Heart right ventricle (tissue), 16 donors: Measurements from ENCODE around the gene MACROD2. TPM values are rescaled to one million over a fixed set of nuclear protein-coding genes. Genes with fewer than 3 reads are reported as not detected.

Experiments used
- ATAC-seq, 8 donors: fragments of 200-7000 bp; cut with Tn5 transposase; one replicate each; pipeline ENCODE4 v1.9.1; 2020; ENCODE audit warnings: mild to moderate bottlenecking in 8 of 8, moderate library complexity in 8 of 8, moderate number of reproducible peaks in 1 of 8
- DNase-seq, 2 donors: peaks; one replicate each; pipeline ENCODE4 v3.0.0-alpha.2; 2020
- H3K27ac ChIP-seq, 10 donors: fragments of 200-600 bp; sonication (generic) in 2 of 10; one replicate each; pipeline versions ENCODE4 v1.5.0 to v1.8.0; 2020 to 2022; ENCODE audit warnings: mild to moderate bottlenecking in 3 of 10
- H3K27me3 ChIP-seq, 7 donors: fragments of 200-600 bp; one replicate each; pipeline ENCODE4 v1.8.0; 2021 to 2022; ENCODE audit warnings: mild to moderate bottlenecking in 2 of 7
- H3K36me3 ChIP-seq, 9 donors: fragments of 200-600 bp; sonication (generic) in 1 of 9; one replicate each; pipeline versions ENCODE4 v1.5.0 to v1.8.0; 2020 to 2022; ENCODE audit warnings: mild to moderate bottlenecking in 2 of 9
- H3K4me1 ChIP-seq, 9 donors: fragments of 200-600 bp; sonication (generic) in 1 of 9; one replicate each; pipeline versions ENCODE4 v1.5.0 to v1.8.0; 2020 to 2022; ENCODE audit warnings: mild to moderate bottlenecking in 4 of 9
- H3K4me3 ChIP-seq, 10 donors: fragments of 200-600 bp; sonication (generic) in 2 of 10; one replicate each; pipeline versions ENCODE4 v1.5.0 to v1.8.0; 2020 to 2022; ENCODE audit warnings: mild to moderate bottlenecking in 7 of 10, moderate library complexity in 2 of 10
- H3K9me3 ChIP-seq, 11 donors: fragments of 200-600 bp in 10 of 11; sonication (generic) in 2 of 11; one replicate each; pipeline versions ENCODE4 v1.5.0 to v1.8.0; 2013 to 2022; ENCODE audit warnings: mild to moderate bottlenecking in 2 of 11, control low read depth in 1 of 11, moderate library complexity in 1 of 11
- WGBS, 2 donors: extraction: QIAGEN DNeasy Blood & Tissue Kit; methylation state at CpG; one replicate each; pipeline ENCODE4 v1.1.7; 2013; ENCODE audit warnings: inconsistent platforms in 1 of 2; 5-methylcytosine and 5-hydroxymethylcytosine counted together
- intact Hi-C, 10 donors: fragments of 100-400 bp; cut with DNase I; formaldehyde crosslinking; loops; one replicate each; pipeline versions ENCODE4 v1.11.1 to v1.14.2; 2022
- polyA plus RNA-seq, 2 donors: library from polyadenylated mRNA; stranded (reverse); fragments of 200-250 nt; gene quantifications; one replicate each; pipeline ENCODE4 v1.2.3, GENCODE V29; 2013
- total RNA-seq, 10 donors: library from RNA; stranded (reverse); fragmentation: NEBNext Ultra II Directional in 3 of 10; extraction: Animal tissue kit (Norgen Biotek cat#: 25700) in 3 of 10; gene quantifications; one replicate each; pipeline versions ENCODE4 v1.2.1 to v1.2.4, GENCODE V29; 2021 to 2023
- TF ChIP-seq, protein P1 (sequence below), 9 donors: fragments of 200-600 bp; sonication (generic) in 2 of 9; IDR thresholded peaks; one replicate each; pipeline versions ENCODE4 v1.5.0 to v1.8.0; 2021 to 2022; ENCODE audit warnings: antibody characterized with exemption in 9 of 9, mild to moderate bottlenecking in 5 of 9, moderate library complexity in 1 of 9
- donor health status: Arrhythmogenic right ventricular cardiomyopathy.
- donor health status: ischemic (EF 13 %, LVEDD 7.1; RV severe dilation, severe dysfunction).
- donor health status: healthy with polysubstance abuse.
- donor health status: DM: no; HTN: yes; CAD: no.
- donor health status: DM: no; HTN: no; CAD: no.
- donor health status: ischemic (EF 25% LVEDD 6.9; RV normal size, moderate dysfunction).
- donor health status: ischemic (EF 25% LVEDD 5.7; RV mildly dilated, moderate dysfunction).
- donor health status: healthy.
- donor health status: DM: yes; HTN: yes; CAD: no.
- donor health status: Ischemic cardiomyopathy.
- donor health status: ischemic (EF 35%, LVEDD 5.7; RV mildly dilated, moderate dysfunction).
- donor health status: nonischemic (EF 11% LVEDD 7.7; RV severe dilation, severe dysfunction).
- donor health status: DM: yes; HTN: yes; CAD: no.
- donor health status: PGD.
- donor health status: ischemic (EF 29% LVEDD 5.4; RV normal size, mild dysfunction).
- donor health status: nonischemic (EF 23%, LVEDD 6.1; RV moderate dilation, normal function).

The MACROD2 gene
- total and polyA plus RNA-seq, 12 donors, result 0.28 to 6.4 (median 4.1) TPM

DNA sequence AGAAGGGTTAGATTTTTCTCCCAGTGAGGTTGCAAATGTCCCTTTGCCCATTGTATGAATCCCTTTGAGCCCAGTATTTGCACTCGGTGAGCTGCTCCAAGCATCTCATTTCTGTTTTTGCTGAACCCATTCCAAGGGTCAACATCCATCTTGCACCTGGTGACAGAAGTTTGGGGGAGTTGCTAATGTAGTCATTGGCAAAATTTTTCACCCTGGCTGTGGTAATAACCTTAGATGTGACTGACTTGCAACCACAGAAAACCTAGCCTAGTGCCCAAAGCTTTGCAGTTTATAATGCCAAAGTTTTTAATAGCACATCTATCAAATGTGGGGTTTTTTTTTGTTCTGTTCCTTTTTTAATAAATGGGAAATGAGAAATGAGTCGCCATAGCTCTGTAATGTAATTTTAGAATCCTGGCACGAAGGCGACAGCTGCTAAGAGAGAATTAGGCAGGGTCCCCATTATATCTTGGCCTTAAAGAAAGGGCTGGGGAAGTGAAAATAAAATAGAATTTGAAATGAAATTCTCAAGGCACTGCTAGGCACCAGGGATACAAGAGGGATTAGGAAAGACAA is 1895.2 kb downstream of the MACROD2 start:
- Histone ChIP-seq H3K4me3 (no peak overlapping the region), H3K9me3 (peaks cover 0 to 23% (median 0%) of the 10 kb centered on the region in 11 donors), H3K27me3 (no peaks in the 10 kb centered on the region), H3K36me3 (no peaks in the 10 kb centered on the region), H3K4me1 (no peaks in the 10 kb centered on the region), H3K27ac (no peak overlapping the region)
- TF ChIP-seq, protein P1, sequence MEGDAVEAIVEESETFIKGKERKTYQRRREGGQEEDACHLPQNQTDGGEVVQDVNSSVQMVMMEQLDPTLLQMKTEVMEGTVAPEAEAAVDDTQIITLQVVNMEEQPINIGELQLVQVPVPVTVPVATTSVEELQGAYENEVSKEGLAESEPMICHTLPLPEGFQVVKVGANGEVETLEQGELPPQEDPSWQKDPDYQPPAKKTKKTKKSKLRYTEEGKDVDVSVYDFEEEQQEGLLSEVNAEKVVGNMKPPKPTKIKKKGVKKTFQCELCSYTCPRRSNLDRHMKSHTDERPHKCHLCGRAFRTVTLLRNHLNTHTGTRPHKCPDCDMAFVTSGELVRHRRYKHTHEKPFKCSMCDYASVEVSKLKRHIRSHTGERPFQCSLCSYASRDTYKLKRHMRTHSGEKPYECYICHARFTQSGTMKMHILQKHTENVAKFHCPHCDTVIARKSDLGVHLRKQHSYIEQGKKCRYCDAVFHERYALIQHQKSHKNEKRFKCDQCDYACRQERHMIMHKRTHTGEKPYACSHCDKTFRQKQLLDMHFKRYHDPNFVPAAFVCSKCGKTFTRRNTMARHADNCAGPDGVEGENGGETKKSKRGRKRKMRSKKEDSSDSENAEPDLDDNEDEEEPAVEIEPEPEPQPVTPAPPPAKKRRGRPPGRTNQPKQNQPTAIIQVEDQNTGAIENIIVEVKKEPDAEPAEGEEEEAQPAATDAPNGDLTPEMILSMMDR (IDR thresholded peaks at IDR 0.05), result no peak
- DNase-seq (no peak), ATAC-seq (no peak)
- intact Hi-C loops, result loop anchor here in 1 of 10 donors (10.0 kb wide), 1 partner anchor 1236 kb away; no protein-coding TSS in a partner anchor
- 76 to 77% methylated on average over 4 of the region's 4 CpGs for WGBS, 2 donors

- DNase-seq (no peak), ATAC-seq (no peak)
- H3K4me1 ChIP-seq, result no peaks in the 10 kb centered on the region
- H3K9me3 ChIP-seq, result no peaks in the 10 kb centered on the region
- no peak overlapping the region for H3K4me3 ChIP-seq
- 94 to 95% methylated on average over 5 of the region's 5 CpGs for WGBS, 2 donors
- no peaks in the 10 kb centered on the region for H3K36me3 ChIP-seq
- H3K27me3 ChIP-seq, result no peaks in the 10 kb centered on the region
- TF ChIP-seq, protein P1 (IDR thresholded peaks at IDR 0.05), result no peak
- no peak overlapping the region for H3K27ac ChIP-seq
- intact Hi-C loops, result loop anchor here in 1 of 10 donors (10.0 kb wide), 1 partner anchor 1240 kb away; no protein-coding TSS in a partner anchor
Measured at GRCh38 chr20:15895126-15895525, 1899.8 kb downstream of the MACROD2 start.

DNA sequence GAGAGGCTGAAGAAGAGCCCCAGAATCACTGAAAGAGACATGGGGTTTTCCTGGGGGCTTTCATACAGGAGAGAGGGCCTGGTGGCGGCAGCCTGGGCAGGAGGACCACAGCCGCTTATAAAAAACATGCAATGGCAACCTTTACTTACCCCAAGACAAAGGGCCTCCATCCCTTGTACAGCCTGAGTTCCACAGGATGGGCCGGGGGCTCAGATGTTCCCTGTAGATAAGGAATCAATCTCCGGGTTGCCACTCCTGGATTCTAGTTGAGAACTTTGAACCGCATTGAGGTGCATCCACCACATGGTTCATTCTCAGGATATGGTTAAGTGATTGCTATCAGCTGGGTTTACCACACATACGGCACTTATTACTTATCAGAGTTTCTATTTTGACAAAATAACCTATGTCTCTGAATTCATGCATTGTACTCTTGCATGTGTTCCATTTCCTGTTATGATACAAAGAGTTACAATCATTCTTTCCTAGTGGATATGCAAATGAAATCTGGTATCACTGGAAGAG is 1900.3 kb downstream of the MACROD2 start:
- no peak for ATAC-seq
- Histone ChIP-seq H3K27me3 (no peaks in the 10 kb centered on the region), H3K9me3 (no peaks in the 10 kb centered on the region), H3K27ac (no peak overlapping the region), H3K4me1 (no peaks in the 10 kb centered on the region), H3K36me3 (no peaks in the 10 kb centered on the region), H3K4me3 (no peak overlapping the region)
- no peak for DNase-seq
- 53 to 54% methylated on average over 6 of the region's 6 CpGs for WGBS, 2 donors
- intact Hi-C loops, result loop anchor here in 1 of 10 donors (10.0 kb wide), 1 partner anchor 1241 kb away; no protein-coding TSS in a partner anchor
- TF ChIP-seq, protein P1 (IDR thresholded peaks at IDR 0.05), result no peak

DNA sequence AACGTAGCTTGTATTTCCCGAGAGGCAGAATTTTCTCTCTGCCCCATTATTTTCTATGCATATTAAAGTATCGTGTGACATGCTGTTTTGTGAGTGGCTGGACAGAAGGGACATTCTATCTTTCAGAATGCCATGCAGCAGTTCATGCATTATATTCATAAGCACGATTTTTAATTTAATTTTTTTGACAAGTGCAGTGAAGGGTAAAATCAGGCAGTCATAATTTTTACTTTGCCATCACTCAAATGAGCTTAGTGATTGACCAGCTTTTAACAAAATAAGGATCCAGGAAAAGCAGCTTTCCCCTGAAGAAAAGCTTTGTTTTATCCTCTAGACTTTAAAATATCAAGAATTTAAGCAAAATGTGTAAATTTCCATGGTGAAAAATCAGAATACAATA is 1904.7 kb downstream of the MACROD2 start:
- Histone ChIP-seq H3K27ac (no peak overlapping the region), H3K9me3 (no peaks in the 10 kb centered on the region), H3K4me3 (no peak overlapping the region), H3K27me3 (no peaks in the 10 kb centered on the region), H3K36me3 (no peaks in the 10 kb centered on the region), H3K4me1 (no peaks in the 10 kb centered on the region)
- 80 to 86% methylated on average over 4 of the region's 4 CpGs for WGBS, 2 donors
- intact Hi-C loops, result loop anchor here in 1 of 10 donors (10.0 kb wide), 1 partner anchor 1245 kb away; no protein-coding TSS in a partner anchor
- TF ChIP-seq, protein P1 (IDR thresholded peaks at IDR 0.05), result no peak
- DNase-seq (no peak), ATAC-seq (no peak)
